ENCODE measurements around the gene CNOT6.

DNA sequence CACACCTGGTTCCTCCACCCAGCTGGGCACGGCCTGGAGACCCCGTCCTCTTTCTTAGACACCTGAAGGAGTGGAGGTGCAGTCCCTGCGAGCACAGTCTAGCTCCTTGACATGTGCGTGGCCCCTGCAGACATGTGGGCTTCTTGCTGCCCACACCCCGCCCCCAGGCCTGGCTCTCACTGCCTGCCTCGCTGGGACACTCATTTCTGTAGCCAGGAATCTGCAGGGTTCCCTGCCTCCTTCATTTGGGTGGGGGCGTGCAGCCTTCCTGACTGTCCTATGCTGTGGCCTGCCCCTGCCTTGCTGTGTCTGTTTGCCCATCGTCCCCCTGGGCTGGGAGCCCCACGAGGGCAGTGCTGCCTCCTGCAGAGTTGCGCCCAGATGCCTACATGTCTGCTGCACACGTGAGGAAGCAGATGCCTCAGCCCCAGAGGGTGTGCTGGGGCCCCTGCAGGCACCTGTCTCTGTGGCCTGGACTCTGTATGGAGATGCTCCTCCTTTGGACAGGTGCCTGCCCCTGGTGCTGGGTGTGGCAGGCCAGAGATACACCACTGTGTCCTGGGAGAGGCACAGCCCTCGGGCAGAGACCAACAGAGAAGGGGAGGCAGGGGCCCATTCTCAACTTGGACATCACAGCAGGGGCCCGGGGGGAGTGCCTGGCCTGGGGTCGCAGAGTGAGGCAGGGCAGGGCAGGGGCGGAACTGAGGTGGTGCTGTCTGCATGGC is 132.6 kb downstream of the CNOT6 start:
- TF ChIP-seq, protein P1, sequence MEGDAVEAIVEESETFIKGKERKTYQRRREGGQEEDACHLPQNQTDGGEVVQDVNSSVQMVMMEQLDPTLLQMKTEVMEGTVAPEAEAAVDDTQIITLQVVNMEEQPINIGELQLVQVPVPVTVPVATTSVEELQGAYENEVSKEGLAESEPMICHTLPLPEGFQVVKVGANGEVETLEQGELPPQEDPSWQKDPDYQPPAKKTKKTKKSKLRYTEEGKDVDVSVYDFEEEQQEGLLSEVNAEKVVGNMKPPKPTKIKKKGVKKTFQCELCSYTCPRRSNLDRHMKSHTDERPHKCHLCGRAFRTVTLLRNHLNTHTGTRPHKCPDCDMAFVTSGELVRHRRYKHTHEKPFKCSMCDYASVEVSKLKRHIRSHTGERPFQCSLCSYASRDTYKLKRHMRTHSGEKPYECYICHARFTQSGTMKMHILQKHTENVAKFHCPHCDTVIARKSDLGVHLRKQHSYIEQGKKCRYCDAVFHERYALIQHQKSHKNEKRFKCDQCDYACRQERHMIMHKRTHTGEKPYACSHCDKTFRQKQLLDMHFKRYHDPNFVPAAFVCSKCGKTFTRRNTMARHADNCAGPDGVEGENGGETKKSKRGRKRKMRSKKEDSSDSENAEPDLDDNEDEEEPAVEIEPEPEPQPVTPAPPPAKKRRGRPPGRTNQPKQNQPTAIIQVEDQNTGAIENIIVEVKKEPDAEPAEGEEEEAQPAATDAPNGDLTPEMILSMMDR (IDR thresholded peaks at IDR 0.05; ENCODE audit: borderline replicate concordance, extremely low read depth, low read length, poor library complexity, severe bottlenecking): no peak
- no peak for TF ChIP-seq EZH2 (IDR thresholded peaks at IDR 0.05; ENCODE audit: borderline replicate concordance, low read depth, low read length, severe bottlenecking)
